Jurkat, Clone E6-1 (cell line): ENCODE measurements around the gene B3GALT2.

Source experiments
- DNase-seq: peaks from one replicate; pipeline ENCODE4 v3.0.0-alpha.2; 2011; ENCODE audit warnings: low read depth, low spot score
- H3K4me3 ChIP-seq: 2 replicates; pipeline ENCODE4 v1.5.1; 2011; ENCODE audit warnings: mild to moderate bottlenecking, low read length, control low read depth, moderate library complexity

B3GALT2 gene

DNA sequence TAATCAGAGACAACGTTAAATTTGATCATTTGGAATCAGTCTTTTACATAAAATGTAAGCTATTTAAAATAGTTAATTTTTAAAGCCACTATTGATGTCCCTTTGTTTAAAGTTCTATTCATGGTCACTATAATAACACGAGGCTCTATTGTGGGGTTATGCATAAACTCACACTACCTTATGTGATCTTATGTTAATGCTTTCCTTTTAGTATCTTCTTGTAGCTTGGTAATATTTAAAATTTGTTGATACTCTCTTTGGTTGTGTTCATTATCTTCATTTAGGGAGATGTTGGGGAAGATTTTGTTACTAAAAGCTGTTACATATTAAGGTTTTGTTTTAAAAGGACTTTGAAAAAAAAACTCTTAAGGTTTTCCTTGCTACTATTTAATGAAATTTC lies 1.2 kb downstream of the B3GALT2 start:
- no peak overlapping the region for H3K4me3 ChIP-seq
- DNase-seq, result no peak

DNA sequence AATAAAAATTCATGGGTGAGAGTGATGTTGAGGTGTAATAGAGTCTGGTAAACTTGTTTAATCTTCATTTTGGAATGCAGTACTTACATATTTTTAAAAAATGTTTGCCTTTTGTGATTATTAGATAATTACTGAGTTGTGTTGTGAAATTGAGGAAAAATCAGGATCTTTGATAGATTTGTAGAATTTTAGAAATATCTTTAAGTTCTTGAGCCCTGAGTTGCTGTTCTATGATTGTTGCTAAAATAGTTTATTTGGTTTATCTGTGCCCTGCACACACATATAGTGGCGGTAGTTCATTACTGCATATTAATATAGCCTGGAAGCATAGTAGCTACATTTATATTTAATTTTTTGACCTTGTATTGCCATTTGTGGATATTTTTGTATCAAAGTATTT lies 1.6 kb downstream of the B3GALT2 start:
- no peak for DNase-seq
- H3K4me3 ChIP-seq, result no peak overlapping the region

DNA sequence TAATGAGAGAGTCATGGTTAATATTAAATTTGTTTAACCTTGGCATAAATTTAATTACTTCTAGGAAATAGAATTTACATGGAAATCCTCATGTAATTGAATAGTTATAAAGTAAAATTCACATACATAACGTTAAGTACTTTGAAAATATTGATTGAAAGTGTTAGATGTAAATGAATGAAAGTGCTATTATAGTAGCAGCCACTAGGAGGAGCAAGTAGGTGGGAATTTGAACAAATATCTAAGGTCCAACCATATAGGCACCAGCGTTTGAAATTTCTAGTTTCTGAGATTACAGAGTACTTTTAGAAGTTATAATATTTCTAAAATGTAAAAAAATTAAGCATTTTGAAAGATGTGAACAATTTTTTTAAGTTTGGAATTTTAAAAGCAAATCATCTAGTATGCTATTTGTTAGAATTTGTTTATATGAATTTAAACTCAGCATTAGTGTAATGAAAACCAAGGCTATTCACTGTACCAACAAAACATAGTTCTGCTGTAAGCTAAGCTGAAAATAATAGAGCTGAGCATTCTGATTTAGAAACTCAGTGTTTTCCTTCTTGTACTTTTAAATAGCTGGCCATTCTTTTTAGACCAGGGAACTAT lies 3.3 kb downstream of the B3GALT2 start:
- DNase-seq, result peak; percentile 58
- no peak overlapping the region for H3K4me3 ChIP-seq

DNA sequence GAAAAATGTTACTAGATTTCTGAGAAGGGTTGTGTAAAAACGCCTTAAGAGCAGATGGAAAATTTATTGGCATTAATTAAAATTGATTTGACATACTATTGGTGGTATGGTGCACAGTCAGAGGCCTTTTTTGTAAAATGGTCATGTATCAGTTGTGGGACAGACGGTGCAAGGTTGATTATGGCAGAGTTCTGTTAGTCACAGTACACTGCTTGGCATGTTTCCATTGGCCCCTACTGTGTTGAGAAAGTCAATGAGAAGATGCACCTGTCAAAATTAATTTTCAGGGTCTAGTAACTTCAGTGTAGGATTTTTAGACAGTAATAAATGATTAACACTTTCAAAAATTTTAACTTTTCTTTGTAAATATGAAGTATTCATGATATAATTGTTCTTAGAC lies 4.4 kb downstream of the B3GALT2 start:
- no peak overlapping the region for H3K4me3 ChIP-seq
- DNase-seq, result no peak

DNA sequence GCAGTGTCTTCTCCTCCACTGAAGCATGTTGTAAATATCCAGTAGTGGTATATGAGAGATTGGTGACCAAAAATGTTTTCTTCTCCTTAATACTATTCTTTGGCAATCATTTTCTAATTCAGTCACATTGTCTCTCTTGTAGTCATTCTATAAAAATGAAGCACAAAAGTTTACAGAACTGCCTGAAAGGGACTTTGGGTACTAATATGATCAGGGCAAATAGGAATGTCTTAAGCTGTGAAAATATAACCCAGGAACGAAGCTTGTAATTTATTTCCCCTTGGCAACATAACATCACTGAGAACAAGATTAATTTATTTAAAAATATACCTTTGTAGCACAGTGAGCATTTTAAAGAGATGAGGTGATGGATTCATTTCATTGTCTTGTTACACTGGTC lies 4.9 kb downstream of the B3GALT2 start:
- DNase-seq, result no peak
- H3K4me3 ChIP-seq, result no peak overlapping the region

DNA sequence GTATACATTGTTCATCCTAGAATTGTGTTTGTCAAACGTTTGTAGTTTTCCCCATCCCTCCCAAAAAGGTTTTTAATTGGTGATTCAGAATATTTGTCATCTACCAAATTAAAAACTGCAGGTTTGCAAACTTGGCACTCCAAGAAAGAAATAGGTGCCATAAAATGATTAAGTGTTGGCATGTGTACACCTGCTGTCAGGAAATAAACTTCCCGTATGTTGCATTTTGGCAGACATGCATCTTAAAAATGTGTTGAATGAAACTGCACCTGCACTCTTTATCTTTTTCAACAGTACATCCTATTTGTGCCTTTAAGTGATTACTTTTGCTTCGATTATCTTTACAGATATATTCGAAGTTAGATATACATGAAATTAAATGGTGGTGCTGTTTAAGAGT lies 7.3 kb downstream of the B3GALT2 start:
- no peak overlapping the region for H3K4me3 ChIP-seq
- DNase-seq, result no peak

DNA sequence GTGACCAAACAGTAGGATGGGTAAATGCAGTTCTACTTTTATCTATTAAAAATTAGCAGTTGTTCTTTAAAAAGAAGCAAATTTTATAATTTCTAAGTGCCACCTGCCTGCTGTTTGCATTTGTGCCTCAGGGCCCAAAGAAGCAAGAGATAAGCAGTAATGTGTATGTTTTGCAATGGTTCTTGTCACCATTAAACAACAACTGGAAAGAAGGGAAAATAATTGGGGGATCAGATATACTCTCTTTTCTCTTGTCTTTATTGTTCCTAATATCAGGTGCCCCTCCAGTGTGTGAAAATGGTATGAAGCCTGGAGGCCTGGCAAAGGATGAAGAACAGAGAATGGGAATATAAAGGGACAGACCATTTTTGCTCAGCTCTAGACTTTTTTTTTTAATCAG lies 9.6 kb downstream of the B3GALT2 start:
- no peak overlapping the region for H3K4me3 ChIP-seq
- DNase-seq, result no peak

DNA sequence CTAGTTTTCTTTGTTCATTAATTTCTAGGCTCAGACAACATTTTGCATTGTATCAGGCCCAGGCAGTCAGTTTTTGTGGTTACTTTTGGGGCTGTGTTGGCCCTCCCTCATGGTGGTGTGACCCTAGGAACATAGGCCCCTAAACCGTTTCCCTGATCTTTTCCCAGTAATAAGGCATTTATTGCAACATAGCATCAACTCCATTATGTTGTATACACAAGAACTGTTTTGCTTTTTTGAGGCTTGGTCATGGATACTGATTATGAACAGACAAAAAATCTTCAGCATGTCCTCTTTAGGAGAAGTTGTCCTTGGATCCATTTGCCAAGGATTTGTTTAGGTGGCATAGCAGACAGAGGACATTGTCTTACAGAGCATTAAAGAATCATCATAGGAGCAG lies 10.3 kb downstream of the B3GALT2 start:
- no peak for DNase-seq
- H3K4me3 ChIP-seq, result no peak overlapping the region

DNA sequence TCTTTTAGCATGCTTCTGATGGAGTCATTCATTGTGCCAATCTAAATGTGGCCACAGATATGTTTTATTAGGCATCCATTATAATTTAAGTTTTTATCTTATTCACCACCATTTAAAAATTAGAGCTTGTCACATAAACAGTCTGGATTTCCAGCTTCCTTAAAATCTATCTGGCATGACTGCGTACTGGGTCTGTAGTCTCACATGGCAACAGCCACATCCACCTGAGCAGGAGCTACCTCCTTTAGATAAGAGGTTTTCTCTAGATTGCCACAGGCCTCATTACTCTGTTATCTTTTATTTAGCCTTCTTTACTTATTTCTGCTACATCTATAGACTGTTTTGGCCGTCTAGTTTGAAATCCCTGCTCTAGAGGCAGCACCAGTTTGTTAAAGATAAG lies 29.1 kb downstream of the B3GALT2 start:
- H3K4me3 ChIP-seq, result no peak overlapping the region
- DNase-seq, result no peak

DNA sequence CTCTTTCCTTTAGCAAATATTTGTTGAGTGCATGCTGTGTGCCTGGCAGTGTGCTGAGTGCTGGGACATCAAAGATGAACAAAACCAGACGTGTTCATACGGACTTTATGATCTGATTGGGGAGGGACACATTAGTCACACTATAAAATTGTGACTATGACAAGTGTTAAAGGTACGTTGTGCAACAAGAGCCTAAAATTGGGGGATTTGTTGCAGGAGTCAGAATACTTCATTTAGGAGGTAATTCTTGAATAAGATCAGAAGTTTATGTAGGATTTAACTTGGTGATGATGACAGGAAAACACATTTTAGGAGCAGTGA lies 29.6 kb downstream of the B3GALT2 start:
- DNase-seq, result no peak
- no peak overlapping the region for H3K4me3 ChIP-seq

DNA sequence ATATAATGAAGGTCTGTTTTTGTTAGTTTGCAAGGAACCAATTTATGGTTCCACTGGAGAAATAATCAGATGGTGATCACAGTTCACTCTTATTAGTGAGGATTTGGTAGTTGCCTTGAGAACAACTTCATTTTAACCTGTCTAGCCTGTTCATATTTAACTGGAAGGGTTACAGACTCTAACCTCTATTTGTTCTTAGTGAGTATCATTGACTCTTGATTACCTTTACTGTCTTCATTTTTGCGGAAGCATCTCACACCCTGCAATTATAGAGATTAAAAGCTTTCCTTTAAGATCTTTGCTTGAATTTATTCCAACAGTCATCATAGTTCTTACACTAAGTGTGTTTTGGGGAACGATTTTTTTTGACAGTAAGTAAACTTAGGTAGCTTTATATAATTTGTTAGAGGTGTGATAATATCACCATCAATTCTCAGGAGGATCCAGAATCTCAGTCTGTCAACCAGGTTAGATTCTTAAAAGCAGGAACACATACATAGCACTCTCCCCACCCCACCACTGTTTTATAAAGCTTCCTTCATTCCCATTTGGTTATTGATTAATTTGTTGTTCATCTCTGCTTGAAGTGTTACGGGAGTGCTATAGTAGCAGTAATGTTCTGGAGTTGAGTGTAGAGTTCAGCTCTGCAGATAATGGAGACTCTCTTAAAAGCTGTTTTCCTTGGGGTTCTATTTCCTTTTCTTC lies 30.1 kb downstream of the B3GALT2 start:
- no peak for DNase-seq

DNA sequence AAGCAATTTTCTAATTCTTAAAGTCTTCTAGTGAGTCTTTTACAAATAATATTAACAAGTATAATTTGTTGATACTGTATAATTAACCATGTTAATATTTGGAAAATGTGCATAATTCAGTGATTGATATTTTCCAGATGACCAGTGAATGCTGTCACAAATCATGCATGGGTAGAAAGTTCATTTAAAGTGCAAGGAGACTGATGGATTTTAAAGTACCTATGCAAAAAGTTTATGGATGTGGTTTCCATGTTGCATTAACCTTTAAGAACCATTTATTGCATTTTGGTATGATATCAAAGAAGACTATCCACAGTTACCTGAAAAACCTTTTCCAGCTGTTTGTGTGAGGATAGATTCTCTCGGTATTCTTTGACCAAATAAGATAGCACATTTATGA lies 41.4 kb downstream of the B3GALT2 start:
- no peak overlapping the region for H3K4me3 ChIP-seq
- DNase-seq, result no peak

More for the DNA sequence above, 30.1 kb downstream of the B3GALT2 start:
- H3K4me3 ChIP-seq, result no peak overlapping the region

DNA sequence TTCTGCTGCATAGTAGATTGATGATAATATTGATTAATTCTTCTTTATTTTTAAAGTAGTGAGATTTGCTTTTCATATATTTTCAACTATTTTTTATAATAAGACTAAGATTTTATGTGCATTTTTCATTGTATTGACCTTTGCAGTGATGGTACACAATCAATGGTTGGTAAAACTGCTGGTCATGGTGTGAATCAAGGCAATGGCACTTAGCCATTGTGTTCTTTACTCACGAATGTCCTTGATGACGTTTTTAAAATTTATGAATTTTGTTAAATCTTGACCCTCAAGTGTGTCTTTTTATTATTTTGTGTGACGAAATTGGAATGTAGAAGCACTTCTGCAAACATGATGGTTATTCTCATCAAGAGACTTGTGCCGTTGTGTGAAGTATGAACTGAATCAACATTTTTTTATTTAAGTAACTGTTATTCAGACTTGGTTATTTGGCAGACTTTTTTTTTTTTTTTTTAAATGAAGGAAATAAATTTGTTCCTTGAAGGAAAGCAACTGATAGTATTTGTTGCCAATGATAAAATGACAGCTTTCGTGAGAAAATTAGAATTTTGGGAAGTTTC lies 42.0 kb downstream of the B3GALT2 start:
- H3K4me3 ChIP-seq, result no peak overlapping the region
- no peak for DNase-seq

DNA sequence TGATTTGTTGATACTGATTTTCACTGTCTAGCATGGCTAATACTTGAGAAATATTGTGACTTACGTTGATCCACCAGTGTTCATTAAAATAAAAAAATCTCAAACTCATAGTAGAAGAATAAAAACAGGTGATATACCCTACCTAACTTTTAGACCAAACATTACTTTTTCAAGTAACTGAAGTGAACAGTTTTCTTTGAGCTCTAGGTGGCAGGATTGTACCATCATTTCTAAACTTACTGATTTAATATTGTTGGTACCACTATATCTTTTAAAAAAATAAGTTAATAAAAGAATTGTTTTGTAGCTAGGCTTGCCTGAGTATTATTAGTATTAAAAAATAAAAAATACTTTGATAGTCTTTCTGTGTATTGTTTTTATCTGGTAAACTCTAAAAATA lies 43.1 kb downstream of the B3GALT2 start:
- H3K4me3 ChIP-seq, result no peak overlapping the region
- no peak for DNase-seq

DNA sequence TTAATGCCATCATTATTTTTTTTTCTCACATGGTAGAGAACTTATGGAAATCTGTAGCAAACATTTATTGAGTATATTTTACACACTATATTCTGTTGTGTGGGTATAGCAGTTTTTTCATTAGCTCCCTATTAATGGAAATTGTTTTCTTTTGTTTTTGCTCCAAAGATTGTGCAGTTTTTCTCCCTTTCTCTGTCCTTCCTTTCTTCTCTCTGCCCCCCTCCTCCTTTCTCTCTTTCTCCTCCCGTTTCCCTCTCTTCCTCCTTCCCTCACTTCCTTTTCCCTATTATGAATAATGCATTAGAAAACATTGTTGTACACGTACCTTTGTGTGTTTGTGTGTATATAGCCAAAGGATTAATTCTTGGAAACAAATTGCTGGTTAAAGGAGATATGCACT lies 44.0 kb downstream of the B3GALT2 start:
- no peak for DNase-seq
- no peak overlapping the region for H3K4me3 ChIP-seq

DNA sequence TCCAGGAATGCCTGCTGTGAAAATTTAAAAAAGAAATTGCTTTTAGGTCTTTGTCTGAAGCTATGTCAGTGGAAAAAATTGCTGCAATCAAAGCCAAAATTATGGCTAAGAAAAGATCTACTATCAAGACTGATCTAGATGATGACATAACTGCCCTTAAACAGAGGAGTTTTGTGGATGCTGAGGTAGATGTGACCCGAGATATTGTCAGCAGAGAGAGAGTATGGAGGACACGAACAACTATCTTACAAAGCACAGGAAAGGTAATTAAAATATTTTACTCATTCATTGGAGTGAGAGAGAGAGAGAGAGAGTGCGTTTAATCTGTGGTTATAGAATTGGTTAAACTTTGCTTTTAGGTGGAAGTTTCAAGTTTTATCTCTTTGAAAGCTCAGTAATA lies 44.6 kb downstream of the B3GALT2 start:
- no peak overlapping the region for H3K4me3 ChIP-seq
- DNase-seq, result peak; percentile 66

DNA sequence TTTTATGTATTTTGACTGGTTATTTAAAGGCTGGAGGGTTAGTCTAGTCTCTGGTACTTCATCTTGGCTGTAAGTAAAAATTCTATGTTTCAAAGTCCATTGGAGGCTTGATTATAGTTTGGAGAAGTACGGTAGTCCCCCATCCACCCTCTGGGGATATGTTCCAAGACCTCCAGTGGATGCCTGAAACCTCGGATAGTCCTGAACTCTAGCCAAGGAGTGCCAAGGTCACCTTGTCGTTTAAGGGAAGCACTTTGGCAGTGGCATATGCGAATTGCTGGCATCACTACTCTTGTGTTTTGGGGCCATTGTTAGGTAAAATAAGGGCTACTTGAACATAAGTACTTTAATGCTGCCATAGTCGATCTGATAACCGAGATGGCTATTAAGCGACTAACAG lies 46.2 kb downstream of the B3GALT2 start:
- DNase-seq, result no peak
- no peak overlapping the region for H3K4me3 ChIP-seq

DNA sequence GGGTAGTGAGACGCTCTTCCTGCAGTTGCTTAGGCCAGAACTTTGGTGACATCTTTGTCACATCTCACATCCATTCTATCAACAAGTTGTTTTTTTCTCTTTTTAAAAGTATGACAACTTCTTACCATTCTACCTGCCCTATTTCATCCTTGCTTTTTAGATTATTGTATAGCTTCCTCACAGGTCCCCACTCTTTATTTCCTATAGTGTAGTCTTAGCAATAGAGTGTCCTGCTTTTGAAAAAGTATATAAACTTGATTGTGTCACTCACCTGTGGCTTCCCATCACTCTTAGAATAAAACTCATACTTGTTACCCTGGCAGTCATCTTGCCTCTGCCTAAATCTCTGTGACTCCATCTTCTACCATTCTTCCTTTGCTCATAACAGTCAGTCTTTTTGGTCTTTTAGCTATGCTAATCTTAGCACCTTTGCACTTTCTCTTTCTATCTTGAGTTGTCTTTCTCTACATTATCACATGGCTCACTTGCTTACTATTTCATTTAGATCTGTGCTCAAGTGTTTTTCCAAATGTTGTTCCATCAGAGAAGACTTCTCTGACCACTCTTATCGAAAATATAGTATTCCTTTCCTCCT lies 55.0 kb downstream of the B3GALT2 start:
- no peak overlapping the region for H3K4me3 ChIP-seq
- no peak for DNase-seq
